ENCODE data around the gene FARP2.
A peak's percentile ranks its signal among the peaks of the same experiment; 100 is the strongest.
"Not testable (repeated sequence)": the region's sequence is repeated elsewhere in the genome, so short reads cannot be mapped to it uniquely, and the experiment has no call there.

The FARP2 gene

GRCh38 chr2:241316825-241317224, 39.3 kb upstream of the FARP2 start:
- peaks cover 0 to 48% of the 10 kb centered on the region in 2 donors for H3K36me3 ChIP-seq (replicated peaks in 1 of 2; ENCODE audit: control insufficient read depth in 2 of 2, insufficient read depth in 2 of 2, low read length in 2 of 2)
- DNase-seq (ENCODE audit: low spot score), result no peak
- no peak overlapping the region for H3K18ac ChIP-seq (ENCODE audit: low read length)
- H3K4me3 ChIP-seq (ENCODE audit: low read length in 2 of 2), result peak overlapping the region; percentile 91 to 99
- H2AK5ac ChIP-seq (ENCODE audit: low read depth, low read length), result no peak overlapping the region
- H3K4me2 ChIP-seq (ENCODE audit: insufficient read depth, low read length, poor library complexity, severe bottlenecking), result peak overlapping the region; percentile 82
- peak overlapping the region; percentile 99 for H3K9ac ChIP-seq (ENCODE audit: low read depth, low read length, poor library complexity)
- H4K8ac ChIP-seq (ENCODE audit: low read depth, low read length), result no peak overlapping the region
- no peak overlapping the region for H3K14ac ChIP-seq (ENCODE audit: low read length)
- H3K23ac ChIP-seq (ENCODE audit: low read depth, low read length, poor library complexity), result no peak overlapping the region
- H3K9me3 ChIP-seq (replicated peaks in 1 of 2; ENCODE audit: control insufficient read depth in 2 of 2, insufficient read depth in 1 of 2, low read depth in 1 of 2, low read length in 2 of 2), result no peaks in the 10 kb centered on the region
- H2BK12ac ChIP-seq (ENCODE audit: low read length), result no peak overlapping the region
- H2BK5ac ChIP-seq (ENCODE audit: low read length), result no peak overlapping the region
- H2BK120ac ChIP-seq (ENCODE audit: low read depth, low read length), result no peak overlapping the region
- WGBS, 2 donors (ENCODE audit: extremely low coverage in 2 of 2, insufficient read length in 2 of 2, insufficient replicate concordance in 1 of 2), result no CpG with 5 or more reads among the region's 4 CpGs
- no peak overlapping the region for H2AFZ ChIP-seq (ENCODE audit: low read length)
- peaks cover 2 to 16% of the 10 kb centered on the region in 2 donors for H3K4me1 ChIP-seq (ENCODE audit: control insufficient read depth in 2 of 2, insufficient read depth in 1 of 2, low read depth in 1 of 2, low read length in 2 of 2)
- H3K27ac ChIP-seq (replicated peaks; ENCODE audit: low read length), result no peak overlapping the region
- no peak overlapping the region for H3K4ac ChIP-seq (ENCODE audit: low read length)
- peaks cover 7% of the 10 kb centered on the region for H3K79me1 ChIP-seq (ENCODE audit: low read depth, low read length)
- no peak overlapping the region for H2BK15ac ChIP-seq (ENCODE audit: low read length)
- no peak overlapping the region for H4K91ac ChIP-seq (ENCODE audit: low read depth, low read length, poor library complexity)
- no peaks in the 10 kb centered on the region for H3K27me3 ChIP-seq (ENCODE audit: control insufficient read depth in 3 of 3, insufficient read depth in 3 of 3, low read depth in 1 of 3, low read length in 3 of 3)

GRCh38 chr2:241317391-241317790, 38.7 kb upstream of the FARP2 start:
- no peak overlapping the region for H3K18ac ChIP-seq (ENCODE audit: low read length)
- no peak overlapping the region for H4K8ac ChIP-seq (ENCODE audit: low read depth, low read length)
- H2BK120ac ChIP-seq (ENCODE audit: low read depth, low read length), result no peak overlapping the region
- peak overlapping the region in 1 of 2 donors; percentile 99 for H3K4me3 ChIP-seq (ENCODE audit: low read length in 2 of 2)
- DNase-seq (ENCODE audit: low spot score), result no peak
- H3K79me1 ChIP-seq (ENCODE audit: low read depth, low read length), result peaks cover 7% of the 10 kb centered on the region
- no peak overlapping the region for H2AFZ ChIP-seq (ENCODE audit: low read length)
- peaks cover 0 to 52% of the 10 kb centered on the region in 2 donors for H3K36me3 ChIP-seq (replicated peaks in 1 of 2; ENCODE audit: control insufficient read depth in 2 of 2, insufficient read depth in 2 of 2, low read length in 2 of 2)
- H2BK12ac ChIP-seq (ENCODE audit: low read length), result no peak overlapping the region
- no peaks in the 10 kb centered on the region for H3K27me3 ChIP-seq (ENCODE audit: control insufficient read depth in 3 of 3, insufficient read depth in 3 of 3, low read depth in 1 of 3, low read length in 3 of 3)
- peak overlapping the region; percentile 82 for H3K4me2 ChIP-seq (ENCODE audit: insufficient read depth, low read length, poor library complexity, severe bottlenecking)
- no peaks in the 10 kb centered on the region for H3K9me3 ChIP-seq (replicated peaks in 1 of 2; ENCODE audit: control insufficient read depth in 2 of 2, insufficient read depth in 1 of 2, low read depth in 1 of 2, low read length in 2 of 2)
- H2AK5ac ChIP-seq (ENCODE audit: low read depth, low read length), result no peak overlapping the region
- H3K14ac ChIP-seq (ENCODE audit: low read length), result no peak overlapping the region
- H3K9ac ChIP-seq (ENCODE audit: low read depth, low read length, poor library complexity), result no peak overlapping the region
- H3K4ac ChIP-seq (ENCODE audit: low read length), result no peak overlapping the region
- H2BK15ac ChIP-seq (ENCODE audit: low read length), result no peak overlapping the region
- peaks cover 2 to 16% of the 10 kb centered on the region in 2 donors for H3K4me1 ChIP-seq (ENCODE audit: control insufficient read depth in 2 of 2, insufficient read depth in 1 of 2, low read depth in 1 of 2, low read length in 2 of 2)
- no CpG with 5 or more reads among the region's 4 CpGs for WGBS, 2 donors (ENCODE audit: extremely low coverage in 2 of 2, insufficient read length in 2 of 2, insufficient replicate concordance in 1 of 2)
- no peak overlapping the region for H2BK5ac ChIP-seq (ENCODE audit: low read length)
- no peak overlapping the region for H3K23ac ChIP-seq (ENCODE audit: low read depth, low read length, poor library complexity)
- no peak overlapping the region for H3K27ac ChIP-seq (replicated peaks; ENCODE audit: low read length)
- H4K91ac ChIP-seq (ENCODE audit: low read depth, low read length, poor library complexity), result no peak overlapping the region

- H3K4me2 ChIP-seq (ENCODE audit: insufficient read depth, low read length, poor library complexity, severe bottlenecking); H3K79me1 ChIP-seq (ENCODE audit: low read depth, low read length); H2BK12ac ChIP-seq (ENCODE audit: low read length); H2BK120ac ChIP-seq (ENCODE audit: low read depth, low read length); H3K9me3 ChIP-seq (replicated peaks in 1 of 2; ENCODE audit: control insufficient read depth in 2 of 2, insufficient read depth in 1 of 2, low read depth in 1 of 2, low read length in 2 of 2); H2AK5ac ChIP-seq (ENCODE audit: low read depth, low read length); H2BK15ac ChIP-seq (ENCODE audit: low read length); H4K8ac ChIP-seq (ENCODE audit: low read depth, low read length); DNase-seq (ENCODE audit: low spot score); H3K23ac ChIP-seq (ENCODE audit: low read depth, low read length, poor library complexity); H3K14ac ChIP-seq (ENCODE audit: low read length); H3K27me3 ChIP-seq (ENCODE audit: control insufficient read depth in 3 of 3, insufficient read depth in 3 of 3, low read depth in 1 of 3, low read length in 3 of 3); H2AFZ ChIP-seq (ENCODE audit: low read length); H2BK5ac ChIP-seq (ENCODE audit: low read length); H3K4me3 ChIP-seq (ENCODE audit: low read length in 2 of 2); H3K18ac ChIP-seq (ENCODE audit: low read length); H3K9ac ChIP-seq (ENCODE audit: low read depth, low read length, poor library complexity); H3K4ac ChIP-seq (ENCODE audit: low read length); H3K27ac ChIP-seq (replicated peaks; ENCODE audit: low read length); H4K91ac ChIP-seq (ENCODE audit: low read depth, low read length, poor library complexity): not testable (repeated sequence)
- WGBS, 2 donors (ENCODE audit: extremely low coverage in 2 of 2, insufficient read length in 2 of 2, insufficient replicate concordance in 1 of 2), result no CpG with 5 or more reads among the region's 6 CpGs
- H3K4me1 ChIP-seq (ENCODE audit: control insufficient read depth in 2 of 2, insufficient read depth in 1 of 2, low read depth in 1 of 2, low read length in 2 of 2), result peaks cover 2 to 16% of the 10 kb centered on the region in 2 donors
- H3K36me3 ChIP-seq (replicated peaks in 1 of 2; ENCODE audit: control insufficient read depth in 2 of 2, insufficient read depth in 2 of 2, low read length in 2 of 2), result peaks cover 0 to 64% of the 10 kb centered on the region in 2 donors
Observed at GRCh38 chr2:241318830-241319229, 37.3 kb upstream of the FARP2 start.

- Histone ChIP-seq H3K4me3 (ENCODE audit: low read length in 2 of 2) (no peak overlapping the region), H3K4me1 (ENCODE audit: control insufficient read depth in 2 of 2, insufficient read depth in 1 of 2, low read depth in 1 of 2, low read length in 2 of 2) (peaks cover 2 to 12% of the 10 kb centered on the region in 2 donors), H3K14ac (ENCODE audit: low read length) (no peak overlapping the region), H4K91ac (ENCODE audit: low read depth, low read length, poor library complexity) (no peak overlapping the region), H3K27me3 (ENCODE audit: control insufficient read depth in 3 of 3, insufficient read depth in 3 of 3, low read depth in 1 of 3, low read length in 3 of 3) (no peaks in the 10 kb centered on the region), H2BK5ac (ENCODE audit: low read length) (no peak overlapping the region), H3K79me1 (ENCODE audit: low read depth, low read length) (peaks cover 8% of the 10 kb centered on the region), H3K4ac (ENCODE audit: low read length) (no peak overlapping the region), H2BK12ac (ENCODE audit: low read length) (no peak overlapping the region), H3K9me3 (replicated peaks in 1 of 2; ENCODE audit: control insufficient read depth in 2 of 2, insufficient read depth in 1 of 2, low read depth in 1 of 2, low read length in 2 of 2) (no peaks in the 10 kb centered on the region), H2BK15ac (ENCODE audit: low read length) (no peak overlapping the region), H4K8ac (ENCODE audit: low read depth, low read length) (no peak overlapping the region), H3K36me3 (replicated peaks in 1 of 2; ENCODE audit: control insufficient read depth in 2 of 2, insufficient read depth in 2 of 2, low read length in 2 of 2) (peaks cover 0 to 79% of the 10 kb centered on the region in 2 donors), H3K9ac (ENCODE audit: low read depth, low read length, poor library complexity) (no peak overlapping the region), H3K23ac (ENCODE audit: low read depth, low read length, poor library complexity) (no peak overlapping the region), H3K4me2 (ENCODE audit: insufficient read depth, low read length, poor library complexity, severe bottlenecking) (no peak overlapping the region), H2AK5ac (ENCODE audit: low read depth, low read length) (no peak overlapping the region), H2BK120ac (ENCODE audit: low read depth, low read length) (no peak overlapping the region), H2AFZ (ENCODE audit: low read length) (no peak overlapping the region), H3K18ac (ENCODE audit: low read length) (no peak overlapping the region), H3K27ac (replicated peaks; ENCODE audit: low read length) (no peak overlapping the region)
- no peak for DNase-seq (ENCODE audit: low spot score)
- no CpG with 5 or more reads among the region's 8 CpGs for WGBS, 2 donors (ENCODE audit: extremely low coverage in 2 of 2, insufficient read length in 2 of 2, insufficient replicate concordance in 1 of 2)
Observed at GRCh38 chr2:241320394-241320793, 35.7 kb upstream of the FARP2 start.
